ENCODE measurements around the gene PARVA. TPM values are rescaled to one million over a fixed set of nuclear protein-coding genes. Genes with fewer than 3 reads are reported as not detected.
"Not testable (repeated sequence)": the region's sequence is repeated elsewhere in the genome, so short reads cannot be mapped to it uniquely, and the experiment has no call there.

The PARVA gene
- total RNA-seq, 2 donors from 2014 or later, result 38.4 to 55.1 TPM

DNA sequence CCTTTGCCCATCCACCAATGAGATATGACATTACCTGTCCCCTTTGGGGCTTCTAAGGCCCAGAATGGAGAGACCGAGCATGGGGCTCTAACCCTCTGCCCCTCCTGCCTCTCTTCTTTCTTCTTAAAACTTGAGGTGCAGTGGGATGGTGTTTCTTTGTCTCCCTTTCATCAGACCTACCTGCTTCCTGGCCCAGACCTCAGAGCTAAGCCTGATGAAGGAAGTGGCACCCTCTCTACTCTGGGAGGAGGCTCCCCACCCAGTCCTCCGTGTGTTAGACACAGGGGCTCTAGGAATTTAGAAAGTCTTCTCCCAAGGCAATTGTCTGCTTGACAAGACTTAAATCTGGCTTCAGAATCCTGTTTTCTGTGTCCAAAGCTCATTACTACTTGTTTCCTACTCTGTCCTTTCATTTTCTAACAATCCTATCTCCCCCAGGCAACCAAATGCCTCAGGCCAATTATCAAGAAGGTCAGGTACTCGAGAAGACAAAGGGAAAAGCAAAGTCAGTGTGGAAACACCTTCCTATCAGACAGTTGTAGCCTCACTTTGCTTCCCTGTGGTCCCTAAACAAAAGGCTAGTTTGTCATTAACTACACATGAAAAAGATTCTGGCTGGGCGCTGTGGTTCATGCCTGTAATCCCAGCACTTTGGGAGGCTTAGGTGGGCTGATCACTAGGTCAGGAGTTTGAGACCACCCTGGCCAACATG lies 20.3 kb upstream of the PARVA start:
- Histone ChIP-seq H3K4me1 (replicated peaks) (no peaks in the 10 kb centered on the region), H3K4me3 (no peak overlapping the region), H3K9me3 (no peaks in the 10 kb centered on the region), H3K27me3 (replicated peaks; ENCODE audit: insufficient read depth) (no peaks in the 10 kb centered on the region), H3K36me3 (no peaks in the 10 kb centered on the region), H3K27ac (no peak overlapping the region)
- no peak for DNase-seq (ENCODE audit: low spot score)
- intact Hi-C loops (cut with DNase I), result no loop called here
- TF ChIP-seq, protein P1, sequence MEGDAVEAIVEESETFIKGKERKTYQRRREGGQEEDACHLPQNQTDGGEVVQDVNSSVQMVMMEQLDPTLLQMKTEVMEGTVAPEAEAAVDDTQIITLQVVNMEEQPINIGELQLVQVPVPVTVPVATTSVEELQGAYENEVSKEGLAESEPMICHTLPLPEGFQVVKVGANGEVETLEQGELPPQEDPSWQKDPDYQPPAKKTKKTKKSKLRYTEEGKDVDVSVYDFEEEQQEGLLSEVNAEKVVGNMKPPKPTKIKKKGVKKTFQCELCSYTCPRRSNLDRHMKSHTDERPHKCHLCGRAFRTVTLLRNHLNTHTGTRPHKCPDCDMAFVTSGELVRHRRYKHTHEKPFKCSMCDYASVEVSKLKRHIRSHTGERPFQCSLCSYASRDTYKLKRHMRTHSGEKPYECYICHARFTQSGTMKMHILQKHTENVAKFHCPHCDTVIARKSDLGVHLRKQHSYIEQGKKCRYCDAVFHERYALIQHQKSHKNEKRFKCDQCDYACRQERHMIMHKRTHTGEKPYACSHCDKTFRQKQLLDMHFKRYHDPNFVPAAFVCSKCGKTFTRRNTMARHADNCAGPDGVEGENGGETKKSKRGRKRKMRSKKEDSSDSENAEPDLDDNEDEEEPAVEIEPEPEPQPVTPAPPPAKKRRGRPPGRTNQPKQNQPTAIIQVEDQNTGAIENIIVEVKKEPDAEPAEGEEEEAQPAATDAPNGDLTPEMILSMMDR (IDR thresholded peaks at IDR 0.05), result no peak
- no peak for TF ChIP-seq POLR2A (IDR thresholded peaks at IDR 0.05)
- no peak for TF ChIP-seq POLR2AphosphoS5 (IDR thresholded peaks at IDR 0.05)
- WGBS, result 80% methylated on average over 4 of the region's 4 CpGs

DNA sequence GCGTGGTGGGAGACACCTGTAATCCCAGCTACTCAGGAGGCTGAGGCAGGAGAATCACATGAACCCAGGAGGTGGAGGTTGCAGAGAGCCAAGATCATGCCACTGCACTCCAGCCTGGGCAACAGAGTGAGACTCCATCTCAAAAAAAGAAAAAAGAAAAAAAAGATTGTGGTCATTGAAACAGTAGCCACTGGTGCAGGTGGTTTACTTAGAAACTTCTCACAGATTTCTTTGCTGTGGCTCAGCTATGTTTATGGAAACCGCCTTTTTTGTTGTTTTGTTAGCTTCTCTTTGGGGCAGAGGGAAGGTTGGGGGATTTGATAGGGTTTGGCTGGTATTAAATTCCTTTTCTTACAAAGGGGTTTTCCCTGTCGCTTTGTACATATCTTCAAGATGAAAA lies 19.7 kb upstream of the PARVA start:
- H3K27ac ChIP-seq; H3K4me1 ChIP-seq (replicated peaks); intact Hi-C loops (cut with DNase I); DNase-seq (ENCODE audit: low spot score); H3K27me3 ChIP-seq (replicated peaks; ENCODE audit: insufficient read depth); H3K9me3 ChIP-seq; H3K36me3 ChIP-seq; H3K4me3 ChIP-seq: not testable (repeated sequence)
- 89% methylated on average over 3 of the region's 3 CpGs for WGBS

DNA sequence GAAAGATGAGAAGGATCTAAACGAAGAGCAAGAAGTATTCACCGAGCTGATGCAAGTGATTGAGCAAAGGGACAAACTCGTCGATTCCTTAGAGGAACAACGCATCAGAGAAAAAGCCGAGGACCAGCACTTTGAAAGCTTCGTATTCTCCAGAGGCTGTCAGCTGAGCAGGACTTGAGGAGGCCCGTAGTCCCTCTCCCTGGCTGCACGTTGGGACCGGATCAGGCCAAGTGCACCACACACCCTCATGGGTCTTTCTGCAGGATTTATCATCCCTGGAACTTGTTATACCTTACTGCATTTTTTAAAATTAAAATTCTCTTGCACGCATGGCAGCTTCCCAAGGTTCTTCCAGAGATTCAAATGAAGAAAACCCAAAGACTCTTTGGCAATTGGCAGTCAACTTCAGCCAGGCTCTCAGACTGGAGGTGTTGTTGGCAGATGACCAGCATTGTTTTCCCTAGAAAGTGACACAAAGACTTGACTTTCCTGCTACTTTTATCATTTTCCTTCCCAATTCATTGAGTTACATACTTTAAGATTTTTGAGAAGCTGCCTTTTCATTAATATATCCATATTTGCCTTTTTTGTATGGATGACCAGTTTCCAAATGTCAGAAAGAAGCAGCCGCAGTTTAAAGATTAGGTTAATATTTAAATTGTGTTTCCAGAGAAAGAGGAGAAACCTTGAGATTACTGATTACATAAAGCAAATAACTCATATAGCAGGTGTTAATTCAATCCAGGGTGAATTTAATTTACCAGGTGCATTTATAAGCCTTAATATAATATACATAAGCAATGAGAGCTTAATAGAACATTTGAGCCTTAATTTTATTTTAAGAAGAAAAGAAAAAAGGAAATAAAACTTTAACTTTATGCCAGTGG lies 18.8 kb upstream of the PARVA start:
- H3K9me3 ChIP-seq, result no peaks in the 10 kb centered on the region
- H3K4me3 ChIP-seq, result no peak overlapping the region
- intact Hi-C loops (cut with DNase I), result no loop called here
- no peak overlapping the region for H3K27ac ChIP-seq
- H3K36me3 ChIP-seq, result no peaks in the 10 kb centered on the region
- TF ChIP-seq, protein P1 (IDR thresholded peaks at IDR 0.05), result no peak
- TF ChIP-seq POLR2AphosphoS5 (IDR thresholded peaks at IDR 0.05) (no peak), POLR2A (IDR thresholded peaks at IDR 0.05) (no peak)
- no peak for DNase-seq (ENCODE audit: low spot score)
- 90% methylated on average over 12 of the region's 12 CpGs for WGBS
- no peaks in the 10 kb centered on the region for H3K4me1 ChIP-seq (replicated peaks)
- H3K27me3 ChIP-seq (replicated peaks; ENCODE audit: insufficient read depth), result no peaks in the 10 kb centered on the region

DNA sequence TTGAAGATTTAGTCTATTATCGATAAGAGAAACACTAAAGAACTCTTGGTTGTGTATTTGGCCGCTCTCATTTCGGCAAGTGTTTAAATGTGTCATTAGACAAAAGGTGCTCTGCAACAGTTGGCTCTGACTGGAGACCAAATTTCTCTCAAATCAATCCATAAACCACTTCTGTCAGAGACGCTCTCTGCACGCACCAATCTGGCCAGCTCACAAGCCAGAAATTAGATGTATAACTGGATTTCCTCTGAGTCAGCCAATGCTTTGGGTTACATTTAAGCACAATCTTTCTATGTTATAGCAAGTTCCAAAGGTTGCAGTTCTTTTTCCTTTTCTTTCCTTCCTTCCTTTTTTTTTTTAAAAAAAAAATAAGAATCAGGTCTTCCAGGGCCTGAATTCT lies 17.6 kb upstream of the PARVA start:
- intact Hi-C loops (cut with DNase I), result no loop called here
- Histone ChIP-seq H3K4me3 (no peak overlapping the region), H3K27ac (no peak overlapping the region), H3K36me3 (no peaks in the 10 kb centered on the region), H3K9me3 (no peaks in the 10 kb centered on the region), H3K27me3 (replicated peaks; ENCODE audit: insufficient read depth) (no peaks in the 10 kb centered on the region), H3K4me1 (replicated peaks) (no peaks in the 10 kb centered on the region)
- 94% methylated on average over 5 of the region's 5 CpGs for WGBS
- no peak for DNase-seq (ENCODE audit: low spot score)
- TF ChIP-seq, protein P1 (IDR thresholded peaks at IDR 0.05), result no peak
- no peak for TF ChIP-seq POLR2A (IDR thresholded peaks at IDR 0.05)
- no peak for TF ChIP-seq POLR2AphosphoS5 (IDR thresholded peaks at IDR 0.05)

DNA sequence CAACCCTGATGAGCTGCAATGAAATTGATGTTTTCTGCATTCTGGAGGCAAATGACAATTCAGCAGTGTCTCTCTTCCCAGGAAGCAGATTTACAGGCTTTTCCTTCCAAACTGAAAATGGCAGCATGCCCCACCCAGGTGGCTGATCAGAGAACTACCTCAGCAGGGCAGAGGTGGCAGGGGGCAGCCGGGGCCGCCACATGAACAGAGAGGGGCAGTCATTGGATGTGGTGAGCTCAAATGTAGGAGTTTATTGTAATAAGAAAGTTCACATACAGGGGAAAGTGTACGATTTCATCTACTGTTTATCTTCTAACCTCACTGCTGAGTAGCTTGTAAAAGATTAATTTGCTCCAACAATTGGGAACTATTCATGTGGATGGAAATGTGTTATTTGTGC lies 15.7 kb upstream of the PARVA start:
- Histone ChIP-seq H3K36me3 (no peaks in the 10 kb centered on the region), H3K27me3 (replicated peaks; ENCODE audit: insufficient read depth) (no peaks in the 10 kb centered on the region), H3K9me3 (no peaks in the 10 kb centered on the region), H3K4me3 (no peak overlapping the region), H3K27ac (no peak overlapping the region), H3K4me1 (replicated peaks) (no peaks in the 10 kb centered on the region)
- intact Hi-C loops (cut with DNase I), result no loop called here
- TF ChIP-seq, protein P1 (IDR thresholded peaks at IDR 0.05), result no peak
- no peak for TF ChIP-seq POLR2AphosphoS5 (IDR thresholded peaks at IDR 0.05)
- TF ChIP-seq POLR2A (IDR thresholded peaks at IDR 0.05), result no peak
- WGBS, result 32% methylated on average over 3 of the region's 3 CpGs
- DNase-seq (ENCODE audit: low spot score), result no peak
